Brain microvascular endothelial cell (primary cell): ENCODE data around the gene PNMA8A.

Experiments used
- DNase-seq: peaks from one replicate; pipeline ENCODE4 v3.0.0-alpha.2; 2020
- H3K27ac ChIP-seq: fragments of 250-450 bp; sonication (Bioruptor Pico); 2 replicates; pipeline ENCODE4 v1.5.1; 2020; ENCODE audit warnings: mild to moderate bottlenecking, moderate library complexity
- H3K27me3 ChIP-seq: fragments of 250-450 bp; sonication (Bioruptor Pico); replicated peaks from 2 replicates; pipeline ENCODE4 v1.5.1; 2020; ENCODE audit warnings: mild to moderate bottlenecking
- H3K36me3 ChIP-seq: fragments of 250-450 bp; sonication (Bioruptor Pico); replicated peaks from 2 replicates; pipeline ENCODE4 v1.5.1; 2020; ENCODE audit warnings: mild to moderate bottlenecking
- H3K4me3 ChIP-seq: 2 replicates; pipeline ENCODE4 v1.5.1; 2011; ENCODE audit warnings: low read depth, mild to moderate bottlenecking, control low read depth, low read length, moderate library complexity
- CTCF ChIP-seq: IDR thresholded peaks from 2 replicates; pipeline ENCODE4 v1.5.1; 2011; ENCODE audit warnings: low read depth, mild to moderate bottlenecking, moderate library complexity, low read length, control low read depth, inconsistent platforms; ENCODE audit errors: missing control alignments
- in situ Hi-C: cut with HindIII; loops from 2 replicates; pipeline ENCODE4 v1.10.0; 2017; ENCODE audit warnings: low sequenced_read_pairs, low pct_ligation_motif_present

PNMA8A gene

GRCh38 chr19:46490774-46491173, 19.4 kb upstream of the PNMA8A start:
- TF ChIP-seq CTCF = no peak
- Histone ChIP-seq H3K36me3 (no peaks in the 10 kb centered on the region), H3K27ac (no peak overlapping the region), H3K27me3 (no peaks in the 10 kb centered on the region), H3K4me3 (no peak overlapping the region)
- in situ Hi-C loops = no loop called here
- DNase-seq = no peak

GRCh38 chr19:46489445-46490272, 18.3 kb upstream of the PNMA8A start:
- in situ Hi-C loops = no loop called here
- H3K27ac ChIP-seq = no peak overlapping the region
- H3K36me3 ChIP-seq = no peaks in the 10 kb centered on the region
- no peak overlapping the region for H3K4me3 ChIP-seq
- H3K27me3 ChIP-seq = no peaks in the 10 kb centered on the region
- TF ChIP-seq CTCF = peak; percentile 62
- peak; percentile 71 for DNase-seq

- H3K27me3 ChIP-seq = no peaks in the 10 kb centered on the region
- no peak overlapping the region for H3K27ac ChIP-seq
- TF ChIP-seq CTCF = no peak
- DNase-seq = no peak
- no peaks in the 10 kb centered on the region for H3K36me3 ChIP-seq
- H3K4me3 ChIP-seq = no peak overlapping the region
- in situ Hi-C loops = no loop called here
Measured at GRCh38 chr19:46488551-46488950, 17.2 kb upstream of the PNMA8A start.

GRCh38 chr19:46487802-46488445, 16.6 kb upstream of the PNMA8A start:
- Histone ChIP-seq H3K36me3 (no peaks in the 10 kb centered on the region), H3K27ac (no peak overlapping the region), H3K4me3 (peak overlapping the region; percentile 43), H3K27me3 (no peaks in the 10 kb centered on the region)
- peak; percentile 42 for DNase-seq
- TF ChIP-seq CTCF = peak; percentile 95
- in situ Hi-C loops = no loop called here

GRCh38 chr19:46487178-46487801, 15.9 kb upstream of the PNMA8A start:
- DNase-seq = no peak
- H3K4me3 ChIP-seq = peak overlapping the region; percentile 43
- H3K27ac ChIP-seq = no peak overlapping the region
- H3K36me3 ChIP-seq = no peaks in the 10 kb centered on the region
- TF ChIP-seq CTCF = no peak
- no peaks in the 10 kb centered on the region for H3K27me3 ChIP-seq
- in situ Hi-C loops = no loop called here
